ENCODE data around the gene ZNF649.

Gene ZNF649

DNA sequence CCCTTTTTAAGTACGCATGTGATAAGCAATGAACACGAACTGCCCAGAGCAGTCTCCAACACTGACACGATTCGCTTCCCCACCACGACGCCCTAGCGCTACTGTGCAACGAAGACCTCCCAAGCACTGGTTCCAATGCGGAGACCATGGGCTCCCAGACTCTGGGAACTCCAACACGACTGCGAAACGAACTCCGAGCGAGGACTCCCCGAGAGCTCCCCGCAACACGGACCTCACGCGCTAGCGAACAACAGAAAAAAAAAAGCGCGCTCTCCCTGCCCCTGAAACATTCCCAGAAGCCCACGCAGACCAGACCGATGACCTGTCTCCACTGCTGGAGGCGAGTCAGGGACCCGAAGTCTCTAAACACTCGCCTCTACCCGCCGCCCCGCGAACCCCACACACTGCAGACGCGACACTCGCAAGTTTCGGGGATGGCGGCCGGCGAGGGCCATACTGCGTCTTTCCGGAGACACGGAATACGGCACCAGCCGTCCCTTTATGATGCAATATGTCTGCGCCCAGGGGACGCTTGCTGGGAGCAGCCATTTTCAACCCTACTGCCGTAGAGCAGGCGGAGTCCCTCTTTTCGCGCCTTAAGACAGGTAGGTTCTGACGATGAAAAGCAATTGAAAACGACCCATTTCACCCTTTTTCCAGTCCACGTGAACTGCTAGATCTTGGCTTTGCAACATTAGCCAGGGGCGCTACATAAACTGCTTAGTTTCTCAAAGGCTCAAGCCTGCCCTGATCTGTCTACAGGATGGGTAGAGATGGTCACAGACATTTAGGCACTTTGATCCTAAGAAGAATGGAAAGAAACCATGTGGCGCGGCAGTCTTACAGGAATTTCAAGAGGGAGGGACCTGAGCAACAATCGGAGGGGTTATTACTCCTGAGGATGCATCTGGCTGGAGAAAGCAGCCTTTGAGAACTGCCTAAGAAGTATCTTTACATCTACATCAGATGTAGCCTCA lies 17.0 kb downstream of the ZNF649 start, which contains the start of gene ZNF577:
TSS of gene ZNF577 (minus strand) at position 430 of the 977 bp plus-strand sequence. CDS start 7,569 bp downstream, outside the sequence.
- DNase-seq: no peak

DNA sequence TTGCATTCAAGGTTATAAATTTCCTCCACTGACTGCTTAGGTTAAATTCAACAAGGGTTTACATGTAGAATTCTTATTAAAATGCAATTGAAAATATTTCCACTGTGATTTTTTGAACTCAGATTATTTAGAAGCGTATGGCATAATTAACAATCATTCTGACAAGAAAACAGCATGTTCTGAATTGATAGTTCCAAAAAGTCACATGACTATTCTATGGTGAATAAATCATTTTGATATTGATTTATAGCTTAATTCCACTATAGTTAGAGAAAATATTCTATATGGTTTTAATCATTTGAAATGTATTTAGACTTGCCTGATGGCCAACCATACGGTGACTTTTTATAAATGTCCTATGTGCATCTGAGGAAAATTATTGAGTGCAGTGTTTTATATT lies 20.1 kb downstream of the ZNF649 start:
- no peak for DNase-seq

DNA sequence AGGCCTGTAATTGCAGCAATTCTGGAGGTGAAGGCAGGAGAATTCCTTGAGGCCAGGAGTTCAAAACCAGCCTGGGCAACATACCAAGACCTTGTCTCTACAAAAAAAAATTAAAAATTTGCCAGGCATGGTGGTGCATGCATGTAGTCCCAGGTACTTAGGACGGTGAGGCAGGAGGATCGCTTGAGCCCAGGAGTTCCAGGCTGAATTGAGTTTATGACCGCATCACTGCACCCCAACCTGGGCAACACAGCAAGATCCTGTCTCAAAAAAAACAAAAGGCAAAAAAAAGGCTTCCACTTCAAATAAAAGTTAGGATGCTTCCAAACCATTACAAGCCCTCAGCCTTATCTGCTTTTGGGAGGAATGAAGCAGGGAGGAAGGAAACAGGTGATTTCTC lies 22.3 kb downstream of the ZNF649 start:
- no peak for DNase-seq

DNA sequence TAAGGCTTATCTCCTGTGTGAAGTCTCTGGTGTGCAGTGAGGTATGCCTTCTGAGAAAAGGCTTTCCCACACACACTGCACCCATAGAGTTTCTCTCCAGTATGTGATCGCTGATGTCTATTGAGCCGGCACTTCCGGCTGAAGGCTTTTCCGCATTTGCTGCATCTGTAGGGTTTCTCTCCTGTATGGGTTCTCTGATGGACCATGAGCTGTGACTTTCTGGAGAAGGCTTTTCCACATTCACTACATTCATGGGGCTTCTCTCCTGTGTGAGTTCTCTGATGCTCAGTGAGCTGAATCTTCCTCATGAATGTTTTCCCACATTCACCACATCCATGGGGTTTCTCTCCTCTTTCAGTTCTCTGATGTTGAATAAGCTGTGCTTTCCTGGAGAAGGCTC lies 31.7 kb downstream of the ZNF649 start:
- DNase-seq: no peak

DNA sequence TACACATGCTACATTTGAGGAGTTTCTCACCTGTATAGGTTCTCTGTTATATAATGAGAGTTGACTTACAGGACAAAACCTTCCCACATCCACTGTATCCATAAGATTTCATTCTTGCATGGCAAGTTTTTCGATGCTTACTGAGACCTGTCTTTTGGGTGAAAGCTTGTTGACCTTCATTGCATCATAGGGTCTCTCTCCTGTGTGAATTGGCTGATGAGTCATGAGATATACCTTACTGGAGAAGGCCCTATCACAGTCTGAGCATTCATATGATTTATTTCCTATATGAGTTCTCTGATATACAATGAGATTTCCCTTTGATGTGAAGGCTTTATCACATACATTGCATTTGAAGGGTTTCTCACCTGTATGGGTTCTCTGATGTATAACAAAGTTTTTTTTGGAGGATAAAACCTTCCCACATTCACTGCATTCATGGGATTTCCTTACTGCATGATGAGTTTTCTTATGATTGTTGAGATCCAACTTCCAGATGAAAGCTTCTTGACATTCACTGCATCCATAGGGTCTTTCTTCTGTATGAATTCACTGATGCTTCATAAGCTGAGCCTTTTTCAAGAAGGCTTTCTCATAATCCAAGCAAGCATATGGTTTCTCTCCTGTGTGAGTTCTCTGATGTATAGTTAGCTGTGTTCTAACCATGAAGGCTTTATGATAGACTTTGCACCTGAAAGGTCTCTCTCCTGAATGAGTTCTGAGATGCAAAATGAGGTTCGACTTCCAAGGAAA lies 42.8 kb downstream of the ZNF649 start:
- no peak for DNase-seq

Measured in NCI-H1105 (cell line).